Measurements from ENCODE around the gene STK16. TPM values are rescaled to one million over a fixed set of nuclear protein-coding genes. Genes with fewer than 3 reads are reported as not detected.
A peak's percentile ranks its signal among the peaks of the same experiment; 100 is the strongest.

Gene STK16
- total and polyA plus RNA-seq, 4 donors, result 5.8 to 44.3 (median 23.7) TPM

GRCh38 chr2:219250049-219250781, 4.9 kb downstream of the STK16 start:
- H3K9ac ChIP-seq (ENCODE audit: low read depth in 1 of 2, low read length in 2 of 2), result peak overlapping the region in 1 of 2 donors; percentile 51
- peaks cover 0 to 3% (median 0%) of the 10 kb centered on the region in 4 donors for H3K36me3 ChIP-seq (ENCODE audit: control insufficient read depth in 4 of 4, insufficient read depth in 3 of 4, low read depth in 1 of 4, low read length in 3 of 4)
- H3K4me3 ChIP-seq (ENCODE audit: low read depth in 1 of 3, low read length in 3 of 3), result no peak overlapping the region

GRCh38 chr2:219251656-219252055, 6.4 kb downstream of the STK16 start:
- no peak overlapping the region for H3K9ac ChIP-seq (ENCODE audit: low read depth in 1 of 2, low read length in 2 of 2)
- peak overlapping the region in 1 of 2 donors; percentile 36 for H3K27ac ChIP-seq (ENCODE audit: low read depth in 1 of 2, low read length in 2 of 2)
- no peak for DNase-seq (ENCODE audit: low spot score)
- TF ChIP-seq JUND (IDR thresholded peaks at IDR 0.05) (no peak), HNF4G (IDR thresholded peaks at IDR 0.05) (no peak), MAX (IDR thresholded peaks at IDR 0.05) (no peak), SP1 (IDR thresholded peaks at IDR 0.05) (no peak), FOXA1 (IDR thresholded peaks at IDR 0.05) (no peak), TAF1 (conservative IDR thresholded peaks at IDR 0.05) (no peak), REST (IDR thresholded peaks at IDR 0.05) (no peak), YY1 (IDR thresholded peaks at IDR 0.05) (no peak), ZBTB33 (IDR thresholded peaks at IDR 0.05) (no peak), EGR1 (IDR thresholded peaks at IDR 0.05; ENCODE audit: low read depth in 2 of 2) (no peak), NR2F2 (IDR thresholded peaks at IDR 0.05) (no peak), ATF3 (IDR thresholded peaks at IDR 0.05) (no peak)
- WGBS, result 87% methylated on average over 6 of the region's 6 CpGs
- peaks cover 0 to 3% (median 0%) of the 10 kb centered on the region in 4 donors for H3K36me3 ChIP-seq (ENCODE audit: control insufficient read depth in 4 of 4, insufficient read depth in 3 of 4, low read depth in 1 of 4, low read length in 3 of 4)
- H3K27me3 ChIP-seq (ENCODE audit: control insufficient read depth in 4 of 4, insufficient read depth in 4 of 4, low read length in 3 of 4), result no peaks in the 10 kb centered on the region
- H3K4me1 ChIP-seq (ENCODE audit: control insufficient read depth in 4 of 4, insufficient read depth in 4 of 4, low read length in 3 of 4), result peaks cover 19 to 62% (median 49%) of the 10 kb centered on the region in 4 donors
- no peak overlapping the region for H3K4me3 ChIP-seq (ENCODE audit: low read depth in 1 of 3, low read length in 3 of 3)
- H3K9me3 ChIP-seq (ENCODE audit: control insufficient read depth in 4 of 4, low read length in 3 of 4), result no peaks in the 10 kb centered on the region

More at GRCh38 chr2:219250049-219250781, 4.9 kb downstream of the STK16 start:
- WGBS, result 78% methylated on average over 22 of the region's 22 CpGs
- DNase-seq (ENCODE audit: low spot score), result no peak
- TF ChIP-seq ZBTB33 (IDR thresholded peaks at IDR 0.05), result no peak
- TF ChIP-seq JUND (IDR thresholded peaks at IDR 0.05), result peak in 1 of 2 donors; percentile 3
- no peak for TF ChIP-seq NR2F2 (IDR thresholded peaks at IDR 0.05)
- no peak for TF ChIP-seq EGR1 (IDR thresholded peaks at IDR 0.05; ENCODE audit: low read depth in 2 of 2)
- Histone ChIP-seq H3K27me3 (ENCODE audit: control insufficient read depth in 4 of 4, insufficient read depth in 4 of 4, low read length in 3 of 4) (no peaks in the 10 kb centered on the region), H3K9me3 (ENCODE audit: control insufficient read depth in 4 of 4, low read length in 3 of 4) (no peaks in the 10 kb centered on the region), H3K27ac (ENCODE audit: low read depth in 1 of 2, low read length in 2 of 2) (peak overlapping the region; percentile 73 to 96), H3K4me1 (ENCODE audit: control insufficient read depth in 4 of 4, insufficient read depth in 4 of 4, low read length in 3 of 4) (peaks cover 21 to 72% (median 58%) of the 10 kb centered on the region in 4 donors)

Measured in liver (tissue), 9 donors.